IPS-NIHi11 (cell line): ENCODE data around the gene NXPH2.
"Not testable (repeated sequence)": the region's sequence is repeated elsewhere in the genome, so short reads cannot be mapped to it uniquely, and the experiment has no call there.

Experiments used
- DNase-seq: peaks from one replicate; pipeline ENCODE4 v3.0.0; 2012; ENCODE audit warnings: mixed read lengths, low spot score

The NXPH2 gene

DNA sequence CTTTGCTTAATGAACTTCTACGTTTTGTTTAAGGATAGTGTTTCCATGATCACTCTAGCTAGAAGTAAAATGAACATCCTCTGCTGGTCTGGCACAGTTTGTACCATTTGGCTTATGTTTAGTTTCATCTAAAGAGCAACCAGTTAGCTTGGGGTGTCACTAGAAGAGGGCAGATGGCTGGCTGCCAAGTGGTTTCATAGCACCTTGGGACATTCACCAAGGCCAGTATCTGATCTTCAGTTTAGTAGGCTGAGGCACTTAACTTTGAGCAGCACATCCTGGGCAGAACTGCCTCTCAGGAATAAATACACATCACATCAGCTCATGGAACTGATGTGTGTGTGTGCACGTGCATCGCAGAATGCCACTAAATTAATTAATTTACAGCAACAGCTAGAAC lies 68.4 kb downstream of the NXPH2 start:
- no peak for DNase-seq

DNA sequence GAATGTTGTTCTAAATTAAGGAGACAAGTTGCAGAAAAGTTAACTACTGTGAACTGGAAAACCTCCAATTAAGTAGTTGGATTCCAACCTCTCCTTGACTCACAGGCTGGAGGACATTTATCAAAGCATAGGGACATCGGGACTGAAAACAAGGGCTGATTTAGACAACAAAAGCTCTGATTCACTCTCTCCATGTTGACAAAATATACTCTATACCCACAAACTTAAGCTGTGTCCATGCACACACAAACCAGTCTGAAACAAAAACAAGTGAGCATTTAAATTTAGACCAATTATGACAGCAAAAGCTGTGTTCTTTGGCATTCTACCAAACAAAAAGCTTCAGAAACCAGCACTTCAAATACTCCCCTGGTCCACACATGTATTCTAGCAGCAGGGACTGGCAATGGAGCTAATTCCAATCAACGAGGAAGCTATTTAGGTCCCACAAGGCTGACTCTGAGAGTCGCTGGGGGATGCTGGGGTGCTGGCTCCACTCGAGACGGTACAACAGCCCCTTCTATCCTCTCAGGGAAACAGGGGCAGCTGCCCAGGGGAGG lies 71.4 kb downstream of the NXPH2 start:
- DNase-seq: peak; percentile 12

DNA sequence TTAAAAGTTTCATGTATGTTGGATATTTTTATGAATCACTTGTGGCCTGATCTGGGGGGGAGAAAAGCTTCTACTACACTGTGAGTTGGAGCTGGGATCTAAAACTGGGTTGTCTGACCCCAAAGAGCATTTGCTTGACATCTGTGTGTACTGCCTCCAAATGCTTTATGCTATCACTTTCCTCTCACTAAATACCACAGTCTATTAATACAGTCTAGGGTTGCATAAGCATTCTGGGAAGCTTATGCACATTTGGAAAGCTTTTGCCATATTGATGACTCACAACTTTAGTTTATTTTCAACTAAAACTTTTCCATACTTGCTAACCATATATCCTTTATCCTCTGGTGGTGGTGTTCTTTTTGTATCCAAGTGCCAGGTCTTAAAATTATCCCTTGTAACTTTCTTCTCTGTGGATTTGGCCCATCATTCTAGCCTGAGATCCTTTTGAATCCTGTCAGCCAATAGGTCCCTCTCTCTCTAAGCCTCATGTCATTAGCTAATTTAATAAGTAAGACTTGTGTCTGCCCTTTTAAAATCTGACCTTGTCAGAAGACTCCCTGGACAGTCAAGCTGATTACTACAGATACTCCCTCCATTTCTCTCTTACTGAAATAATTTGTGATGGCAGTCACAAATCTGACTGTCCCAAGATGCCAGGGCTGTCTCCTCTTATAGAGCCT lies 72.7 kb downstream of the NXPH2 start:
- DNase-seq: no peak

DNA sequence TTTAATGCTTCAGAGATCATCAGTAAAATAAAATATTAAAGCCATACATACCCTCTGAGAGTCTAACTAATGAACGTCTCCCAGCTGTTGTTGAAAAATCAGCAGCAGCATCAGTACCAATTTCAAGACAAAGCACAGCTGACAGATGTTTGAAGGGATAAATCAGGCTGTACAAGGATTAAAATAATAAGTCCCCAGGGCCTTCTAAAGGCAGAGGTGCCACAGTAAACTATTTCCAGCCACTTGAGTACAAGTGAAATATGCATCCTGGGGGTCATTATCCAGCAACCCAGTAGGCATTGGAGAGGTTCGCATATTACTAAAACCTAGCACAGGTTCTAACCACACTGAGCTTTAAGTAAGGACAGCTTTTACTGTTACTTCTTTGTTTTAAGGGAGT lies 76.9 kb downstream of the NXPH2 start:
- DNase-seq: no peak

DNA sequence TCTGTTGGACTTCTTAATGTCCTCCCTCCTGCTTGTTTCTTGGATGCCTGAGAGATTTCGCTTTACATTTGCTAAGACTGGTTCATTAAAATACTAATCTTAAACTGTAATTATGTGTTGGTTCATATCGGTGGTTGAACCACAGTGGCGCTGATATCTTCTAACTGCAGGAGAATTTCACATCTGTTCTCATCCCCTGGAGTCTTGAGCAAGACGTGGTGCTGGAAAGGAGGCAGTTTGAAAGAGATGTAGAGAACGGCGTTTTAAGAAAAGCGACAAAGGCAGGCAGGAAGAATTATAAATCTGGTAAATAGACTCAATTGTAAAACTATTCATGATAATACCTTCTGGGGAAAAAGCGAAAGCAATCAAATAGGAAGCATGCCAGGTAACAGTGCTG lies 79.5 kb downstream of the NXPH2 start:
- no peak for DNase-seq

DNA sequence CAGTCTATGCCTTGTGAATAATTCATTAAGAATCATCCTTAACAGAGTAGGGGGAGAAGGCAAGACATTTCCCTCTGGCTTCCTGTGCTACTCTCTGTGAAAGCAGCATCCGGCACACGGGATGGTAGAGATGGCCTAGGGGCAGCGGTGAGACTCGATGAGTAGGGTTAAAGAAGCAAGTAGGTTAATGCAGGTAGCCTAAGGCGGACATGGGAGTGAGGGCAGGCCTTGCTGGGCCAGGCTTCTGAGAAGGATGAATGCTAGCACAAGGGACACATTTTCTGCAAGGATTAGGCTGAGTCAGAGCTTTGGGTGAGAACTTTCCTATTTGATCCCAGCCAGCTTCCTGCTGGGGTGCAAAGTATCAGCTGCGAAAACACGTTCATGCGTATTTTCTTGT lies 80.8 kb downstream of the NXPH2 start:
- peak; percentile 49 for DNase-seq

DNA sequence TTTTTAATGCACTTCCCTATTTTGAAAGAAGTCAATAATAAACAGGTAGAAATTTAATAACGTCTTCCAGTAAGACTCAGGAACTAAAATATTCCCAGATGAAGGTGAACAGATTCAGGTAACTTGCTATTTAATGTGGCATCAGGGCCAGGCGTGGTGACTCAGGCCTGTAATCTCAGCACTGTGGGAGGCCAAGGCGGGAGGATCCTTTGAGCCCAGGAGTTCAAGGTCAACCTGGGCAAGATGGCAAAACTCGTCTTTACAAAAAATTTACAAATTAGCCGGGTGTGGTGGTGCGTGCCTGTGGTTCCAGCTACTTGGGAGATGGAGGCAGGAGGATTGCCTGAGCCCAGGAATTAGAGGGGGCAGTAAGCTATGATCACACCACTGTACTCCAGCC lies 81.8 kb downstream of the NXPH2 start:
- DNase-seq: no peak

DNA sequence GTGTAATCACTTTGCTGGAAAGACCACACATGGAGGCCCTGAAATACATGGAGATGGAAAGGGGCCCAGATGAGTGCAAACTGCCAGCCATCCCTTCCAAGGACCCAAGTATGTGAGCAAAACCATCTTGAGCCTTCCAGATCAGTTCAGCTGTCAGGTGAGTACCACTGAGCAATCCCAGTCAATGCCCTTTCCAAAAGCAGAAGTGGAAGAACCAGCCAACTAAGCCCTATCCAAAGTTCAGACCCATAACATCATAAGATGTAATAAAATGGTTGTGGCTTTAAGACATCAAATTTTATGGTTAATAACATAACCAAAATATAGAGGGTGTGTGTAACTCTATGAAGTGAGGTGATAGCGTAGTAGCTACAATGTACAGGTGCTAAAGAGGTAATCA lies 88.5 kb downstream of the NXPH2 start:
- DNase-seq: no peak

DNA sequence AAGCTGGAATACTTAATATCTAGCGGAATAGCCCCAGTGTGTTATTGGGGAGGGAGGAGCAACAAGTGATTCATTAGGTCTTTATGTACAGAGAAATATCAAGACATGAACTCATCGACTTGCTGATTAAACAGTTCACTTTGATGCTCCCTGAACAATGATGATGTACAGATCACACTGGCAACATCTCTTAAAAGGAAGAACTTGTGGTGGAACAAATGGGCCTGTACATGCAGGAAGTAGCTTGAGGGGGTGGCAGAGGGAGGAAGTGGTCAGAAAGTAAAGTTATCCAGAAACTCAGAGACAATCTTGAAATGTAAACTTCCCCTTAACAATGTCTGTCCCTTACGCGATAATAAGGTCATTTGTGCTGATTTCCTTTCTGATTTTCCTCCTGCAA lies 90.5 kb downstream of the NXPH2 start:
- DNase-seq: no peak

DNA sequence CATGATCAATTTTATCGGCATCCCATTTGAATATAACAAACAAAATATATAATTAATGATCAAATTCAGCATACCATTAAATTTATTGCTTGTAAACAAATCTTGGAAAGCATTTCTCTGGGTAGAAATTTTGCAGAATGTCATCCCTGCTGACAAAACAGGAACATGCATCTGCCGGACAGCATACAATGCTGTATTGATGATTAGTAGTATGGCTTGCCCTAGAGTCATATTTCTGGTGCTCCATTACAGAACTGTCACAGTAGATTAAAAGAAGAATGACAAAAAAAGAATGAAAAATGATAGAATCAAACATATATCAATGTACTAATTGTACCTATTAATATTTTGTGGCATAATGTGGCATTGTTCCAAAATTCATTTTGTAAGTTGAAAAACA lies 98.0 kb downstream of the NXPH2 start:
- DNase-seq: no peak

DNA sequence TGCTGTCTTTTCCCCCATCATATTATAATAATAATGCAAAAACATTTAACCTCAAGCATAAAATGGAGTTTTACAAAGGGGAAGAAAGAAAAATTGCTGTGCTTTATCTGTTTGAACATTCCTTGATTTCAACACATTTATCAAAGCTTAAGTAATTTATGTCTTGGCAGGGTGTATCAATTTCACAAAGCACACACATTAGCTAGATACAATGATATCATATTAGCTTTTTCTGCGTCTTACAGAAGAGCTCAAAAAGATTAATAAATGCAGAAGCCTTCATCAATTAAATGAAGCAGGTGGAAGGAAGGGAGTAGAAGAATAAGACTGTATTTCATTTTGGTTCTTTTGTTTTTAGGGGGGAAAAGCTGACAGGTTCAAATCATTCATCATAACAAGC lies 103.0 kb downstream of the NXPH2 start:
- DNase-seq: no peak

DNA sequence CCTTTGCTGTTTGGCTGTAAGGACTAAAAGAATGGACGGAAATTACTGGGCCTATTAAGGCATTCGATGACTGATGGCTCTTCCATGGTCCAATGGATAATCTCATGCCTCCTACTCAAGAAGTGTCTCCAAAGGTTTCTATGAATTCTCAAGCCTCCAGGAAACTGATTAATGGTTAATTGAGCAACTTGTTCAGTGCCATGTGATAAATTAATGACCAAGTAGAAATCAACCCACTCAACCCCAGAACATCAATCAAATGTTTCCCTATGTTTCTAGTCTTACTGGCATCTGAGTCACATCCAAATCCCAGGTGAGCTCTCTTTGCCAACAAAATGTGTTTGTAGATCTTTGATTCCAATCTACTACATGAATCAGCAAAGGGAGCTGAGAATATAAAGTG lies 103.6 kb downstream of the NXPH2 start:
- no peak for DNase-seq

DNA sequence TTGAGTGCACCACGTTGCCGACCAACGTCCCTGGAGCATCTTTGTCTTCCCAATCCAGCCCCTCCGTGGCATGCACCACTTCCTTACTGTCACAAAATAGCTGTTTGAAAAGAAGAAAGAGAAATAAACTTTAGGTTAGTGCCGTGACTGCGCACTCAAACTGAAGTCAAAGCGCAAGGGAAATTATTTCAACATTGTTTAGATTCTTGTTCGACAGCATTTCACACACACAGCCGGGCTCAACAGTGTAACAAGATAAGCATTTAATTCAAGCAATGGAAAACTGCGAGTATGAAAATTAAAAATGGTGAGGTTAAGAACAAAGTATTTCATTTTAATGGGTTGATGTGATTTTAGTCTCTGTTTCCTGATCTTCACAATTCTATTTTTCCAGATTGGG lies 108.6 kb downstream of the NXPH2 start:
- no peak for DNase-seq

DNA sequence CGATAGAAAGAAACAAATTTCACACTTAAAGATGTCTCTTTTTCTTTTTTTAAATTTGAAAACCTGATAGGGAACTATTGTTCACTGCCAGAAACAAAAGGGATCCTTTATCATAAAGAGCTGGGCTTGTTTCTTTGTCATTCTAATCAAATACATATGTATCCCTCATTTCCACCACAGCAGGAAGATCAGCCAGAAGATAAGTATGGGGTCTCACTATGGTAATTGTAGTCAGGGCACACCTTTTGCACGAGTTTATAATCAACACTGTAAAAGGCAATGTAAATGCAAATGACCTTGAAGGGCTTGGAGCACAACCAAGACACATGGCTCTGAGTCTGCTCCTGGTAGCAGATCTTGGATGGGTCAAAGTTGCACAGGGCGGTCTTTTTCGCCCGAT lies 109.5 kb downstream of the NXPH2 start:
- peak; percentile 7 for DNase-seq

DNA sequence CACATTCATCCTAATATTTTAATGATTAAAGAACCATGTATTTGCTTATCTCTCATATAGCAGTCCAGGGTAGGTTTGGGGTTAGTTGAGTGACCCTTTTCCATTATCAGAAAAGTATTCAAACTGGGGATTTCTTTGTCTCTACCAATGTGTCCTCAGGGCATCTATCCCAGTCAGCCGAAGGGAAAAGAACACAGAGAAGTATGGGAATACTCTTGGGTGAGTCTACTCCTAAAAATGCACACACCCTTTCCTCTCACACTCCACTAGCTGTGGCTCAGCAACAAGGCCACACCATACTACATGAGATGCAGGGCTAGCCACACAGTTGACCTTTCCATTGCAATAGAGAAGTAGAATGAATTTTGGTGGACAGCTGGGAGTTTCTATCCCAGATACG lies 114.3 kb downstream of the NXPH2 start:
- DNase-seq: no peak

DNA sequence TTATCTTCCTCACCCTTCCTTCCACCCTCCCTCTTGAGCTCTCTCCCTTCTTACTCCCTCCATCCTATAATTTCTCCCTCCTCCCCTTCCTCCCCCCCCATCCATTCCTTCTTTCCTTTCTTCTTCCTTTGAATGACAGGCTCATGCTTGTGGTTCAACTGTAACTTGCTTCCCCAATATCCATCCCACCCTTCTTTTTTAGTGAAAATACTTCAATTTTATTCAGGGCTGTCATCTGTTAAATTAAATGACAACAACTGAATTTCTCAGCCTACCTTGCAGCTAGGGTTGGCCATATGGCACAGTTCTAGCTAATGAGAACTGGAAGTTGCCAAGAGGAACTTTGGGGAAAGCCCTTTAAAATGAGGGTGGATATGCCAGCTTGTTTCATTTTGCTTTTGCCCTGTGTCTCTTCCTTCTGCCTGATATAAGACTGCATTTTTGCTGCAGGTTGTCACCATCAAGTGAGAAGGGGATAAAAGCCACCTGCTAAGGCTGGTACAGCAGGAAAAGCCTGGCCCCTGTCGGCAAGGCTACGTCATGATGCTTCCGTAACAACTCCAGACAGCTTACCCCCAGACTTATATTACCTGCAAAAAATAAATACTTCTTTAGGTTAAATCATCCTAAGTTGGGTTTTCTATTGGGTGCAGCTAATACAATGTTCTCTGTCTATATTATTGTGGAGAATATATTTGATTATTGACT lies 121.8 kb downstream of the NXPH2 start:
- DNase-seq: no peak

DNA sequence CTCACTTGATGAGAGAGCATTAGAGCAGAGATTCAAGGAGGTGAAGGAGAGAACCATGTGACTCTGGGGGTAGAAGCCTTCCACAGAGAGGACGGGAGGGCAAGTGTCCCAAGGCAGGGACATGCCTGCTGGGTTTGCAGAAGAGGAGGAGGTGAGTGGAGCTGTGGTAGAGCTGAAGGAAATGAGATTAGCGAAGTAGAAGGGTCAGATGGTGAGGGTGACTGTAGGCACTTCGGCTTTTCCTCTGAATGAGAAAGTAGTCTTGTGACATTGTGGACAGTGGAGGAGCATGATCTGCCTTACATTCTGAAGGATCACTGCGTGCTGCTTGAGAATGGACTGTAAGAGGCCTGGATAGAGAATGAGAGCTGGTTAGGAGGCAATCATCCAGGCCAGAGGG lies 126.0 kb downstream of the NXPH2 start:
- no peak for DNase-seq

DNA sequence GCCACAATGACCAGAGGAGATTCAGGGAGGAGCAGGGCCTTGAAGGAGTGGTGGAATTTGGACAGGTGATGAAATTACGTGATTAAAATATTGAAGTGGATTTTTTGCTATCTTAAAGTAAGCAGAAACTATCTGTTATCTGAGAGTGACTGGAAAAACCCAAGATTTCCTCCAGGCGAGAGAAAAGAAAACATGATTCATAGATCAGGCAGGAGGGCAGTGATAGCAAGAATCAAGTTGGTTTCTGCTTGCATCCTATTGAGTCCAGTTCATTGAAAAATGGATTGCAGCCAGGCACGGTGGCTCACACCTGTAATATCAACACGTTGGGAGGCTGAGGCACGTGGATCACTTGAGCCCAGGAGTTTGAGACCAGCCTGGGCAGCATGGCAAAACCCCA lies 127.8 kb downstream of the NXPH2 start:
- no peak for DNase-seq

DNA sequence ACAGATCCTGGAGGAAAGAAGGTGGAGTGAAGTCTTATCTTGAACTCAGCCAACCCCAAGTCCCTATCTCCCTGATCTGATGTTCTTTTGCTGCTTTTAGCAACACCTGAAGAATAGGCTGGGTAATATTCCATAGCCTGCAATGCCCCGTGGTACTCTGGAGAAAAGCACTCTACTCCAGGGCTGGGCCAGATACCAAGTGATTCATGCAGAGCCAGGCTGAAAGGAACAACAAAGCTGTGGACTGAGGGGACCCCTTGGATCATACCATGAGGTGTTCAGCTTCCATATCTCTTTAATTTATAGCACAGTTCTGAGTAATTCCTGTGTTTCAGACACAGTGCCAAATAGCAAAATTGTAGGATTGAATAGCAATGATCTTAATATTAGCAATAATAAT lies 130.6 kb downstream of the NXPH2 start:
- no peak for DNase-seq

DNA sequence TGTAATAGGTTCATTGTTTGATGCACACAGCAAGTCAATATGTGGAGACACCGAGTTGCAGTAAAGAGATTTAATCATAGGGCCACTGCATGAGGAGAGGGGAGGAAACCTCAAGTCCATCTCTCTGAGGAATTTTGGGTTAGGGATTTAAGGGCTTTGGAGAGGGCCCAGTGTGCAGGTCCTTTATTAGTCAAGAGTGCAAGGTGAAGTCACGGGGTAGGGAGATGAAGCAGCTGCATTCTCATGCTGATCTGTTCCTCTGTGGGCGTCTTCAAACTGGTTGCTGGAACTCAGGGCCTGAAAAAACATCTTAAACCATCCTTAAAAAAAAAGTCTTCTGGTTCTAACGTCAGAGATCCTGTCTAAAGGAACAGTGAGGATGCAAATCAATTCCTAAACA lies 131.6 kb downstream of the NXPH2 start:
- peak; percentile 17 for DNase-seq

DNA sequence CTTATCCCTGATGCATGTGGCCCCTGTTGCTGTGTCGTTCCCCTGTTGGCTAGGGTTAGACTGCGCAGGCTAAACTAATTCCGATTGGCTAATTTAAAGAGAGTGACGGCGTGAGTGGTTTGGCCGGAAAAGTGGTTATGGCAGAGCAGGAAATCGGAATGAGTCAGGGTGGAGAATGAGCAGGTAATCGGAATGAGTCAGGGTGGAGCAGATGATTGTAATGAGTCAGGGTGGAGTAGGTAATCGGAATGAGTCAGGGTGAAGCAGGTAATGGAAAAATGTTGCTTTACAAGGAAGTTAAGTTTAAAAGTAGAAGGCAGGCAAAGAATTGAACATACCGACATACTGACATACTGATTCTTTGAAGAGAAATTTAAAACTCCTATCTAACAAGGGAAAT lies 135.4 kb downstream of the NXPH2 start:
- not testable (repeated sequence) for DNase-seq

DNA sequence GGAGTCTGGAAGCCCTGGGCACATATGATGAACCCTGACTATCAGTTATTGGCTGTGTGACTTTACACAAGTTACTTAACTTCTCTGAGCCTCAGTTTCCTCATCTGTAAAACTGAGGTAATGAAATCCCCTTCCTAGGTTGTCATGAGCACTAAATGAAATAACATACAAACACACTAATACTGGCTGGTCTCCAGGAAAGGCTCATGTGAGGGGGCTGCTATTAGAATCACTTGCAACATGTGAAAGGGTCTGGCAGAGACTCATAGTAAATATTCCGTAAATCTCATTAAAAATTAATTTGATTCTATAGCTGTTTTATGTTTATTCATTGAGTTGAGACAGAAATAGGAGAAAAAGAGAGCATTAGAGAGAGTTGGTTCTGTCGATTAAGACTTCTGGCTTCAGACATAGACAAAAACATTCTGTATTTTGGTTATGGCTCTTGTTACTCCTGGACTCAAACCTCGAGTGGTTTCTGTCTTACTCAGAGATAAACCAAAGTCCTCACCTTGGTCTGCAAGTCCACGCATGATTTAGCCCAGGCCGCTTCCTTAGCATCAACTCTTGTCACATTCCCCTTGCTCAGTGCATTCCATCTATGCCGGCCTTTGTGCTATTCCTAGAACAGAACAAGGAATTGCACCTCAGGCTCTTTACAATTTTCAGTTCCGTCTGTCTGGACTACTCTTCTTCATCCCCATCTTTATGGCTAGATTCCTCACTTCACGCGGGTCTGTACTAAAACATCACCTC lies 139.1 kb downstream of the NXPH2 start:
- DNase-seq: no peak

DNA sequence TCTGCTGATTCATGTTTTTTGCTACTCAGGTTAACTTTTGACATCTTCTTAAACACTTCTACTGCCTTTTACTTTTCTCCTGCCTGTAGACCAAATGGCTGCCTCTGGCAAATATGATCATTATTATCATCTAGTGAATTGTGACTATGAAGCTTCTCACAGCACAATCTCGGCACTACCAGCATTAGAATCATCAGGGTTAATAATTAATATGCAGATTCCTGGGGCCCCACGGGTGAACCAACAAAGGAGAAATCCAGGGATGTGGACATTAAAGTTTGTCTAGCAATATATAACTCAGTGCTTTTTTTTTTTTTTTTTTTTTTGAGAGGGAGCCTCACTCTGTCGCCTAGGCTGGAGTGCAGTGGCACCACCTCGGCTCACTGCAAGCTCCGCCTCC lies 142.5 kb downstream of the NXPH2 start:
- no peak for DNase-seq
